CD8-positive, alpha-beta memory T cell (primary cell): Measurements from ENCODE around the gene SLC2A4RG. TPM values are rescaled to one million over a fixed set of nuclear protein-coding genes. Genes with fewer than 3 reads are reported as not detected.
A peak's percentile ranks its signal among the peaks of the same experiment; 100 is the strongest.

Experiments used
- CTCF ChIA-PET: fragments of 350-600 bp; sonication (Branson Sonifier 250); formaldehyde crosslinking; loops from one replicate; lab custom pipeline; 2021; ENCODE audit warnings: antibody characterized with exemption; lab: Charles Lee
- POLR2A ChIA-PET: fragments of 350-600 bp; sonication (Branson Sonifier 250); formaldehyde crosslinking; loops from one replicate; lab custom pipeline; 2021; ENCODE audit warnings: antibody characterized with exemption; lab: Charles Lee
- DNase-seq, 5 donors: peaks; one replicate each; pipeline versions ENCODE4 v3.0.0 to v3.0.0-alpha.2; 2020 to 2022; ENCODE audit warnings: mixed read lengths in 1 of 5
- H3K27ac ChIP-seq: one replicate; pipeline ENCODE4 v1.7.0; 2013; ENCODE audit warnings: low read depth, mild to moderate bottlenecking, low read length, moderate library complexity
- H3K27me3 ChIP-seq: 2 replicates; pipeline ENCODE4 v1.7.0; 2013; ENCODE audit warnings: low read length, mild to moderate bottlenecking; ENCODE audit not compliant: insufficient read depth, poor library complexity, severe bottlenecking
- H3K36me3 ChIP-seq: 2 replicates; pipeline ENCODE4 v1.7.0; 2013; ENCODE audit warnings: mild to moderate bottlenecking, low read length, moderate library complexity; ENCODE audit not compliant: insufficient read depth
- H3K4me1 ChIP-seq: 2 replicates; pipeline ENCODE4 v1.7.0; 2013; ENCODE audit warnings: mild to moderate bottlenecking, low read length, moderate library complexity; ENCODE audit not compliant: insufficient read depth
- H3K4me3 ChIP-seq: 2 replicates; pipeline ENCODE4 v1.7.0; 2013; ENCODE audit warnings: mild to moderate bottlenecking, low read length
- H3K9me3 ChIP-seq: 2 replicates; pipeline ENCODE4 v1.7.0; 2013; ENCODE audit warnings: mild to moderate bottlenecking, low read length
- H3K27ac Mint-ChIP-seq, 8 donors: one replicate each; pipeline ENCODE4 v1.8.0; 2020 to 2021; ENCODE audit warnings: mixed read lengths in 8 of 8, mild to moderate bottlenecking in 6 of 8, inconsistent platforms in 3 of 8, moderate library complexity in 3 of 8
- H3K27me3 Mint-ChIP-seq, 2 donors: one replicate each; pipeline ENCODE4 v1.8.0; 2020 to 2021; ENCODE audit warnings: mixed read lengths in 2 of 2, mild to moderate bottlenecking in 1 of 2, moderate library complexity in 1 of 2
- H3K36me3 Mint-ChIP-seq, 3 donors: one replicate each; pipeline ENCODE4 v1.8.0; 2020 to 2021; ENCODE audit warnings: mixed read lengths in 3 of 3, inconsistent platforms in 1 of 3, mild to moderate bottlenecking in 1 of 3
- H3K4me1 Mint-ChIP-seq, 3 donors: one replicate each; pipeline ENCODE4 v1.8.0; 2020 to 2021; ENCODE audit warnings: mixed read lengths in 3 of 3, inconsistent platforms in 1 of 3, mild to moderate bottlenecking in 1 of 3
- H3K4me3 Mint-ChIP-seq, 7 donors: one replicate each; pipeline ENCODE4 v1.8.0; 2020 to 2021; ENCODE audit warnings: mixed read lengths in 7 of 7, mild to moderate bottlenecking in 6 of 7, moderate library complexity in 4 of 7, inconsistent platforms in 2 of 7
- H3K9me3 Mint-ChIP-seq, 5 donors: one replicate each; pipeline ENCODE4 v1.8.0; 2020 to 2022; ENCODE audit warnings: mixed read lengths in 5 of 5, mild to moderate bottlenecking in 3 of 5, moderate library complexity in 2 of 5, inconsistent platforms in 1 of 5
- polyA plus RNA-seq: library from polyadenylated mRNA; unstranded; fragments of 300-500 nt; fragmentation: Illumina TruSeq; gene quantifications from one replicate; pipeline ENCODE4 v1.2.3, GENCODE V29; 2021
- total RNA-seq, 2 experiments: library from RNA; stranded (reverse); gene quantifications; one replicate each; pipeline ENCODE4 v1.2.3, GENCODE V29; 2021

SLC2A4RG gene
- total and polyA plus RNA-seq, 3 experiments from 2014 or later = 7.8 to 40.6 (median 37.5) TPM

DNA sequence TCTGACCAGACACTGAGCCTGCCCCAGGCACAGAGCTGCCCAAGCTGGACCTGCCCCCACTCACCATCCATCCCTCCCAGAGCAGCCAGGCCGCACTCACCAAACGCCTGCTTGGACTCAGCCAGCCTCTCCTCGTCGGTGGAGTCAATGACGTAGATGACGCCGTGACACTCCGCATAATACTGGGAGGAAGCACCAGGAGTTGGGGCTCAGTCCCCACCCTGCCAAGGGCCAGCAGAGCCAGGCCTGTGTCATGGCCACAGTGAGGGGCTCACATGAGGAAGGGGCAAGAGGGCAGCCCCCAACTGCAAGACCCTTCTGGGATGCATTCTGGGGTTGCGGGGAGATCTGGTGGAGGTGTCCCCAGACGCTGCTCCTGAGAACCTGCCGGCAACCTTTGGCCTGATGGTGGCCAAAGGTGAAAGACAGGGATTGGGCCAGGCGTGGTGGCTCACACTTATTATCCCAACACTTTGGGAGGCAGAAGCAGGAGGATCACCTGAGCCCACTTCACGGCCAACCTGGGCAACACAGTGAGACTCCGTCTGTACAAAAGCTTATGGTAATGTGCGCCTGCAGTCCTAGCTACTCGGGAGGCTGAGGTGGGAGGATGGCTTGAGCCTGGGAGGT lies 37.4 kb upstream of the SLC2A4RG start:
- CTCF ChIA-PET = interaction anchor here (0.6 to 1.7 kb wide), 3 partner anchors 60 to 164 kb away, joined by 3 to 4 read pairs (median 3); no protein-coding TSS in a partner anchor
- no peaks in the 10 kb centered on the region for H3K9me3 ChIP-seq
- Mint-ChIP-seq H3K36me3 (peaks cover 0 to 38% (median 7%) of the 10 kb centered on the region in 3 donors), H3K27ac (peak overlapping the region in 2 of 8 donors; percentile 17 to 43), H3K4me3 (no peak overlapping the region), H3K9me3 (no peaks in the 10 kb centered on the region), H3K4me1 (peaks cover 11 to 45% (median 14%) of the 10 kb centered on the region in 3 donors), H3K27me3 (no peaks in the 10 kb centered on the region)
- H3K4me3 ChIP-seq = no peak overlapping the region
- H3K36me3 ChIP-seq = peaks cover 22% of the 10 kb centered on the region
- H3K4me1 ChIP-seq = peaks cover 23% of the 10 kb centered on the region
- no peaks in the 10 kb centered on the region for H3K27me3 ChIP-seq
- DNase-seq = no peak
- H3K27ac ChIP-seq = no peak overlapping the region
- POLR2A ChIA-PET = no interaction called here

DNA sequence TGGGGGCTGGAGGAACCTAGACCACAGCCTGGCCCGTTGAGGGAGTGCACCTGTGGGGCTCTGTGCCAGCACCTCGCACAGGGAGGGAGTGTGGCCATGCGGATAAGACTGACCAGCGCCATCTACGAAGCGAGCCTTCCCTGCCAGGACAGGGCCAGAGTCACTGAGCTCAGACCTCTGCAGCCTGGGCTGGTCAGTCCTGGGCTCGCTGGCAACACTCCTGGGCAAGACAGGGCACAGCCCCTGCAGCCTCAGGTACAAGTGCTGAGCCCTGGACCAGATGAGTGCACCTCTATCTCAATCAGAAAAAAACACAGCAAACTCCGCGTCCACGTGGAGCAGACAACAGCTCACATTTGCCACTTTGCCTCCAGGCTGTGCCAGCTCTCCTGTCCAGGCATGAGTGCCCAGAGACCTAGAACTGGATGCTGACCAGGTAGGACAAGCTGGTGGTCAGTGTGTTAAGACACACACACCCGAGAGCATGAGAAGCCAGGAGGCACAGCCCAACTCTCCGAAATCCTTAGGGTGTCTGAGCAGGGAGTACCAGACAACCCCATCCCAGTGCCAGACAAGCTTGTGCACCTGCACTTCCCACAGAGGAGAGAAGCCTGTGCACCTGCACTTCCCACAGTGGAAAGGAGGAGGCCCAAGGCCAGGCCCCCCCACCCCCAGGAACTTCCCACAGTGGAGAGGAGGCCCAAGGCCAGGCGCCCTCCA lies 36.7 kb upstream of the SLC2A4RG start:
- H3K27ac Mint-ChIP-seq = peak overlapping the region in 2 of 8 donors; percentile 13 to 43
- POLR2A ChIA-PET = no interaction called here
- H3K36me3 ChIP-seq = peaks cover 22% of the 10 kb centered on the region

DNA sequence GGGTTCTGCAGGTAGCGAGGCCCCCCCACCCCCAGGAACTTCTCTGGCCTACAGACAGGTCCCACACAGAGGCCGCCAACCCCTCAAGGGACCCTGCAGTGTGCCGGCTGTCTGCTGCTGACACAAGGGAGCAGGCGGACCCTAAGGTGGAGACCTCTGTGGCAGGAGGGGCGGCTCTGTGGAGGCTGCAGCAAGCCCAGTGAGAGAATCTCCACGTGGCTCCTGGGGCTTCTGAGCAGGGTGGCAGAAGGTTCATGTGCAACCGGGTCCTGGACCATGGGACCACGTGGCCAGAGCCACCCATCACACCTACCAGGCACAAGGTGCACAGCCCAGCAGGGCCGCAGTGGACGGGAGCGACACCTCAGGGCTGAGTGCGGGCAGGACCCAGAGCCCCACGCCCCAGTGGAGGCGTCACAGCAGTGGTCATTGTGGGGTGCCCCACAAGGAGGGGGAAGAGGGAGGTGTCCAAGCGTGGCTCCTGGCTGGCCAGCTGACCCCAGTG lies 36.1 kb upstream of the SLC2A4RG start:
- Mint-ChIP-seq H3K4me3 (peak overlapping the region in 1 of 7 donors; percentile 32), H3K9me3 (no peaks in the 10 kb centered on the region), H3K4me1 (peaks cover 12 to 39% (median 16%) of the 10 kb centered on the region in 3 donors), H3K27me3 (no peaks in the 10 kb centered on the region), H3K27ac (no peak overlapping the region), H3K36me3 (peaks cover 0 to 43% (median 7%) of the 10 kb centered on the region in 3 donors)
- Histone ChIP-seq H3K27ac (no peak overlapping the region), H3K9me3 (no peaks in the 10 kb centered on the region), H3K27me3 (no peaks in the 10 kb centered on the region), H3K36me3 (peaks cover 22% of the 10 kb centered on the region), H3K4me3 (no peak overlapping the region), H3K4me1 (peaks cover 23% of the 10 kb centered on the region)
- ChIA-PET POLR2A (no interaction called here), CTCF (interaction anchor here (1.5 kb wide), 1 partner anchor 83 kb away, joined by 4 read pairs; no protein-coding TSS in a partner anchor)
- no peak for DNase-seq

More for the DNA sequence above, 36.7 kb upstream of the SLC2A4RG start:
- Mint-ChIP-seq H3K4me3 (no peak overlapping the region), H3K4me1 (peaks cover 11 to 39% (median 14%) of the 10 kb centered on the region in 3 donors), H3K27me3 (no peaks in the 10 kb centered on the region), H3K36me3 (peaks cover 0 to 41% (median 7%) of the 10 kb centered on the region in 3 donors), H3K9me3 (no peaks in the 10 kb centered on the region)
- CTCF ChIA-PET = interaction anchor here (0.9 to 1.7 kb wide), 3 partner anchors 83 to 165 kb away, joined by 3 to 4 read pairs (median 4); no protein-coding TSS in a partner anchor
- DNase-seq = no peak
- no peaks in the 10 kb centered on the region for H3K27me3 ChIP-seq
- H3K4me1 ChIP-seq = peaks cover 20% of the 10 kb centered on the region
- no peak overlapping the region for H3K27ac ChIP-seq
- no peaks in the 10 kb centered on the region for H3K9me3 ChIP-seq
- H3K4me3 ChIP-seq = no peak overlapping the region

DNA sequence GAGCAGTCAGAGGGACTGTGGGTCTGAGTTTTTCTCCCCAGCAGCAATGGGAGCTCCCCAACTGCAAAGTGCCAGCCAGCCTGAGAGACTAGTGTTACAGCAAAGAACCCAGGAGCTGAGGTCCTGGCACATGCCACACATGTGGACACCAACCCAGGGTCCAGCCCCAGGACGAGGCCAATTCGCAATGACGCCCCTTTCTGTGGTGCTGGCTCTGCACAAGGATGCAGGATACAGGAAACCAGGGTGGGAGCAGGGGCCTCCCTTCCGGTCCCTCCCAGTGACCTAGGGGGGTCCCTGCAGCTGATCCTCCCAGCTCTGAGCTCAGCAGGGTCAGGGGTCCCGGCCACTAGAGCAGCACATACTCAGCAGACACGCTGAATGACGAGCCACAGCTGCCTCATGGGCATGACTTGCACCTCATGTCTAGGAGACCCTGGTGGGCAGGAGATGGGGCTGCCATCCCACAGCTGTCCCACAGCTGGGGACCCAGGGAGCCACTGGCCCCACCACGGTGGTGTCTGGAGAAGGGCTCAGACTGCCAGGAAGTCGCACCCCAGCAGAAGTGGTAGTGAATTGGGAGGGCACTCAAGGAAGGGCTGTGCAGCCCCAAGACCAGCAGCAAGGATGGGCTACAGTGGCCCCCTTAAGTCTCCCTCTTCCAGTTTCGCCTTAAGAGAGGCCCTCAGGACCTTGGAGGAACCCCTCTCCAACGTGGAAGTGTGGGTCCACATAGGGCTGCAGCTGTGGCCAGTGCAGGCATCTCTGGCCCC lies 35.4 kb upstream of the SLC2A4RG start:
- peaks cover 29% of the 10 kb centered on the region for H3K4me1 ChIP-seq
- no peak for DNase-seq
- peaks cover 22% of the 10 kb centered on the region for H3K36me3 ChIP-seq
- CTCF ChIA-PET = interaction anchor here (1.5 kb wide), 1 partner anchor 82 kb away, joined by 4 read pairs; no protein-coding TSS in a partner anchor
- H3K4me3 Mint-ChIP-seq = peak overlapping the region in 1 of 7 donors; percentile 32
- no peaks in the 10 kb centered on the region for H3K9me3 ChIP-seq
- H3K27ac Mint-ChIP-seq = peak overlapping the region in 1 of 8 donors; percentile 97
- no peak overlapping the region for H3K4me3 ChIP-seq
- no peak overlapping the region for H3K27ac ChIP-seq
- POLR2A ChIA-PET = interaction anchor here (0.5 kb wide), 1 partner anchor 20 kb away, joined by 8 read pairs; no protein-coding TSS in a partner anchor
- peaks cover 18 to 45% (median 19%) of the 10 kb centered on the region in 3 donors for H3K4me1 Mint-ChIP-seq
- no peaks in the 10 kb centered on the region for H3K27me3 ChIP-seq
- peaks cover 0 to 48% (median 7%) of the 10 kb centered on the region in 3 donors for H3K36me3 Mint-ChIP-seq
- no peaks in the 10 kb centered on the region for H3K27me3 Mint-ChIP-seq
- no peaks in the 10 kb centered on the region for H3K9me3 Mint-ChIP-seq

DNA sequence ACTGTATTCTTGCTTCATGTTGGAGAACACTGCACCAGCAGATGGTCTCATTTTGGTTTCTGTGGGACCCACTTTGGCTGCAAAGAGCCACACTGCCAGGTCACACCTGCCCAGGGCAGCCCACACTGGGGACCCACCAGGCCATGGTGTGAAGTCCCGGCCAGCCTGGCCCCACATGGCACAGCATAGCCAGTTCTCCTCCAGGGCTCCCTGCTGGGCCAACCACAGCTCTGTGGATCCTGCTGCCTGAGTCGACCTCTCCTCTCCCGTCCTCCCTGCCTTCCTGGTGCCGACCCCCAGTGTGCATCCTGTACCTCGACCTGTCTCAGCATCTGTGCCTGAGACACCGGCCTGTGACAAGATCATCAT lies 34.8 kb upstream of the SLC2A4RG start:
- H3K4me1 Mint-ChIP-seq = peaks cover 19 to 47% (median 19%) of the 10 kb centered on the region in 3 donors
- POLR2A ChIA-PET = interaction anchor here (4.2 kb wide), 1 partner anchor 33 kb away, joined by 84 read pairs; the partner anchor contains the start of genes LIME1 and SLC2A4RG
- H3K9me3 Mint-ChIP-seq = no peaks in the 10 kb centered on the region
- no peaks in the 10 kb centered on the region for H3K27me3 Mint-ChIP-seq
- Histone ChIP-seq H3K4me3 (no peak overlapping the region), H3K4me1 (peaks cover 34% of the 10 kb centered on the region), H3K36me3 (peaks cover 22% of the 10 kb centered on the region), H3K9me3 (no peaks in the 10 kb centered on the region), H3K27me3 (no peaks in the 10 kb centered on the region), H3K27ac (no peak overlapping the region)
- peaks cover 0 to 52% (median 7%) of the 10 kb centered on the region in 3 donors for H3K36me3 Mint-ChIP-seq
- CTCF ChIA-PET = interaction anchor here (1.4 to 1.5 kb wide), 2 partner anchors 81 to 269 kb away, joined by 4 read pairs; no protein-coding TSS in a partner anchor
- DNase-seq = no peak
- H3K27ac Mint-ChIP-seq = peak overlapping the region in 1 of 8 donors; percentile 42
- peak overlapping the region in 2 of 7 donors; percentile 11 to 52 for H3K4me3 Mint-ChIP-seq

DNA sequence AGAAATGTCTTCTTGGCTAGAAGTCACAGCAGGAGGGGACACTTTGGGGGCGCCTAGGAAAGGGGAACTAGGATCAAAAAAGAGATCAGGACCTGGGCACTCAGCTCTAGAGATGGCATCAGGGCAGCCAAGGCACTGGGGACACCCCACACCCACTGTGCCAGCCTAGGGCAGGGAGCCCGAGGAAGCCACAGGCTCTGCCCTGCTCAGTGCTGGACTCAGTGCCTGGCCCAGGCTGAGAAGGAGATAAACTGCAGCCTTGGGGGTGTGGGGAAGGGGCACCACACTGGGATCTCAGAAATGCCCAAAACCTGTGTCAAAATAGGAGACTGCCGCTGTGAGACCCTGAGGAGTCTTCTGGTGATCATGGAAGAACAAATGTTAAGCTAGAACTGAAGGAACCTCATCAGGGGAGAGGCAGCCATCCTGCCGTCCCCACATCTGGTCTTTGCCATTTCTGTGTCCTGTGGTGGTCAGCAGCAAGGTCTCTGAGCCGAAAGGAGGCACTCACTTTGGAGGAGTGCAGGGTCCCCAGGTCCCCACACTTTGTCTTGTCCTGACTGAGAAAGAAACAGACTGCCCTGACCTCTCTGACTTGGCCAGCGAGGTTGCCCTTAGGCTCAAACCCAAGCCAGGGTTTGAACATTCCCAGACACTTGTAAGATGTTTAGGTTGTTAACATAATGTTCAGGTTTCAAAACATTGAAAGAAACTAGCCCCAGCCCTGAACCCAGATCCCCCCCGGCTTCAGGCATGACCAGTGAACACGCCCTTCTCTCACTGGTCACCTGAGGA lies 34.1 kb upstream of the SLC2A4RG start:
- POLR2A ChIA-PET = interaction anchor here (2.7 to 4.2 kb wide), 2 partner anchors 32 to 159 kb away, joined by 10 to 84 read pairs; partner anchors contain the start of genes LIME1, SLC2A4RG and TPD52L2
- DNase-seq = no peak
- H3K27me3 ChIP-seq = no peaks in the 10 kb centered on the region
- H3K9me3 Mint-ChIP-seq = no peaks in the 10 kb centered on the region
- peak overlapping the region in 6 of 7 donors; percentile 17 to 89 (median 48) for H3K4me3 Mint-ChIP-seq
- no peaks in the 10 kb centered on the region for H3K27me3 Mint-ChIP-seq
- peaks cover 22 to 50% (median 23%) of the 10 kb centered on the region in 3 donors for H3K4me1 Mint-ChIP-seq
- H3K27ac Mint-ChIP-seq = peak overlapping the region in 4 of 8 donors; percentile 22 to 81 (median 58)
- no peak overlapping the region for H3K27ac ChIP-seq
- H3K9me3 ChIP-seq = no peaks in the 10 kb centered on the region
- no peak overlapping the region for H3K4me3 ChIP-seq
- H3K4me1 ChIP-seq = peaks cover 36% of the 10 kb centered on the region
- CTCF ChIA-PET = interaction anchor here (0.9 to 4.3 kb wide), 5 partner anchors 23 to 268 kb away, joined by 4 to 39 read pairs (median 21); partner anchors contain the start of genes LIME1, SLC2A4RG and TPD52L2
- H3K36me3 ChIP-seq = peaks cover 22% of the 10 kb centered on the region
- peaks cover under 1 to 56% (median 9%) of the 10 kb centered on the region in 3 donors for H3K36me3 Mint-ChIP-seq
